GM23248 (cell line): ENCODE results near the gene MYO10.

Experiments used
- EZH2 ChIP-seq: fragments of 200-600 bp; sonication (generic); IDR thresholded peaks from 2 replicates; pipeline ENCODE4 v1.6.1; 2018; ENCODE audit warnings: antibody characterized with exemption, mild to moderate bottlenecking; ENCODE audit not compliant: insufficient read depth, poor library complexity, severe bottlenecking
- EZH2phosphoT487 ChIP-seq: fragments of 200-600 bp; sonication (generic); IDR thresholded peaks from 2 replicates; pipeline ENCODE4 v1.6.1; 2018; ENCODE audit warnings: antibody characterized with exemption, moderate library complexity, mild to moderate bottlenecking, low read depth; ENCODE audit not compliant: insufficient read depth

- TF ChIP-seq EZH2 (no peak), EZH2phosphoT487 (no peak)
These were observed 21.5 kb downstream of the MYO10 start for GRCh38 chr5:16914584-16914983.
